IPS DF 4.7 (cell line): ENCODE measurements around the gene YBEY.

Source experiments
- DNase-seq: peaks from one replicate; pipeline ENCODE4 v3.0.0-alpha.2; 2013; ENCODE audit warnings: low spot score; ENCODE audit errors: extremely low read depth

The YBEY gene

DNA sequence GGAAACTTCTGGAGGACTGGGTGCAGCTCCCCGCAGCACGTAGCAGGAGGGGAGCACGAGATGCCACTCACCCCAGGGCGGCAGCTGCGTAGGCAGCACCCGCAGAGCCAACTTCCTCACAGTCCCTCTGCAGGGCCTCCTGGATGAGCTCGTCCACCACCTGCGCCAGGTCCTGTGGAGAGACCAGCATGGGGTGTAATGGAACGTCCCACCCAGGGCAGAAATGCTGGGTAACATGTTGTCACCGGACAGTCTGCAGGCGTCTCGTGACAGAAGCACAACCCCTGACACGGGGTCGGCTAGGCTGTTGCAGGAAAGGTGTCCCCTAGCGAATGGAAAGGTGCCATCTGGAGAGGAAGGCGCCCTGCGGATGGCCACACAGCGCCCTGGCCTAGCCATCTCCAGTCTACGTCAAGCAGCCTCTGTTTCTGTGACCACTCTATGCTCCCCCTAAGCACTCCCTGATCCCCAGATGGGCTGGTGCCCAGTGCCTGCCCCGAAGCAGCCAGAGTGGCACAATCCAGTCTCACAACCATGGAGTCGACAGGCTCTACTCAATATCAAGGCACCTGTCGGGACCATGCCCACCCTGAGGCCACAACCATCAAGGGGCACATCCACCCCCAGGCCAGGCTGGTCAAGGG lies 22.0 kb upstream of the YBEY start:
- no peak for DNase-seq

DNA sequence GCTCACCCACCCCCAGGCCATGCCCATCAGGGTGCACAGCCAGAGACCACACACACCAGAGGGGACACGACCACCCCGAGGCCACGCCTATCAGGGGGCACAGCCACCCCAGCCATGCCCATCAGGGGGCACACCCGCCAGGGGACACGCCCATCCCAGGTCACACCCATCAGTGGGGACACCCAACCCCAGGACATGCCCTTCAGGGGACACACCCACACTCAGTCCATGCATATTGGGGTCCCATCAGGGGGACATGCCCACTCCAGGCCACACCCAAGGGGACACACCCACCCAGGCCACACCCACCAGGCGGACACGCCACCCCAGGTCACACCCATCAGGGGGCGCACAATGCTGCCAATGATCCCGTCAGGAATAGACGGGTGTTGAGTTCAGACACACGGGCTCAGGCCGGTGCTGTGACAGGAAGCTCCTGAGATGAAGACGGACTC lies 21.4 kb upstream of the YBEY start:
- DNase-seq, result no peak

DNA sequence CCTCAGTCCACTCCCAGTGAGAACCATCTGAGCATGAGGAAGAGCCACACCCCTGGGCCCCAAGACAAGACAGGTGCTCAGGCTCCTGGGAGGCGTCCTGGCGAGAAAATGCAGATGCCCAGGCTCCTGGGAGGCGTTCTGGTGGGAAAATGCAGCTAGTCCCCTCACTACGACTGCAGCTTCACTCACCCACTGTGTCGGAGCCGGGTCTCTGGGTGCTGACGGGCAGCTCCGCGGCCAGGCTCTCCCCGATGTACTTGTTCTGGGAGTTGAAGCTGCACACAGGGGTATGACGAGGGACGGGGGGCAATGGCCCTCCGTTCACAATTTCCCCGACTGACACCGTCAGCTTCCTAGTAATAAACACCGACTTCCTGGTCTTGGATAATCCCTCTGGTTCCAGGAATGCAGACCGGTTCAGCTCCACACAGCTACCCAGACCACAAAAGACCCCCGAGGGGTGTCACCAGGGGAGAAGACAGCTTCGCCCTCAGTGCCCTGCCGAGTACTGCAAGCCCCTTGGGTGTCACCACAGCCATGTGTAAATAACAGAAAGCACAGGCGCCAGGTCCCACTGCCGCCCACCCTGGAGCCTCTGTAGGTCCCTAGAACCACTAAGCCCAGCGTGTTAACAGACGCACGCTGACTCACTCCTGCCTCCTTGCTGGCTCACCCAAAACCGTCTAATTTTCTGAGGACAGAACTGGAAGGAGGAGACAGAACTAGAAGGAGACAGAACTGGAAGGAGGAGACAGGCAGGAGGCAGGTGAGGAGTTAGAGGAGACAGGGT lies 20.2 kb upstream of the YBEY start:
- DNase-seq, result no peak

DNA sequence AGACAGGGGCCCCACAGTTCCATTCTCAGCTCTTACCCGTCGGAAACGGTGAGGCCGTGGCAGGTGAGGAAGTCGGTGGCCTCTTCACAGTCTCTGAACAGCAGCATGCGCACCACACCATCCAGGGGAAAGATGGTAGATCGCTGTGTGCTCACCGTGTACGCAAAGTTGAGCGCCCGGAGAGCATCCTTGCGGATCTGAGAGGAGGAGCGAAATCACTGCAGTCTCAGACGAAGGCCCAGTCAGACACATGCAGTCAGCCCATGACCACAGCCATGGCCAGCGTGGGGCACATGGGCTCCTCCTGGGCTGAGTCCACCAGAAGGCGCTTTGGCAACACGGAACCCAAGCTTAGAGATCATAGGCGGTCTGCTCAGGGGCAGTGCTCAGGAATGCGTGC lies 19.2 kb upstream of the YBEY start:
- DNase-seq, result no peak

DNA sequence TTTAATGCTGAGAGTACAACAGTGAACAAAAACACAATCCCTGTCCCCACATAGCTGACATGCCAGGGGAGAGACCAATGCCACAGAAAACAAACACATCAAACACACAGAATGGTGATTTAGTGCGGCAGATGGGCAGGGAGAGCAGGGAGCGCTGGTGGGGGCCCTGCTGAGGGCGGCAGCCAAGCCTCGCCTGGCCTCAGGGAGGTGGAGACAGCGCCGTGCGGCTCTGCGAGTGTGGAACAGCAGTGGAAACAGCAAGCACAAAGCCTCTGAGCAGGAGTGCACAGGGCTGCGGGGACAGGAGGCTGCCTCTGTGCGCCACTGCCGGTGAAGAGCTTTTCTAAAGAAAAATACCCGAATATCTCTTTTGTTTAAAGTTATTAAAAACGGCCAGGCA lies 17.8 kb upstream of the YBEY start:
- DNase-seq, result no peak

DNA sequence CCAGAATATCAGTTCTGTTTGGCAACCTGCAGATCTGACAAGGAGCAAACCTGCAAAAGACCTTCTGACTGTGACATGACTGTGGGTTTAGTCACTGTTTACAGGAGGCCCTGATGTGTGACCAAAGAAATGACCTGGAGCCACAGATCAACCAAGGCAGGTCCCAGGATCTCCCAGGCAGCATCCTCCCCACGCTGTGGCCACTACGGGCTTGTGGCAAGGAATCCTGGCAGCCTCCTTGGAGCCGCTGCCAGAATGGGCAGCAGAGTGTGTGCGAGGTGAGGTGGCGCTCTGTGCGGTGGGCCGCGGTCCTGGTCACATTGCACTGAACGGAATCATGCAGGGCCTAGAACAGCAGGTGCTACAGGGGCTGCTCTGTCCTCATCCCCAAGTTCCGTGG lies 16.7 kb upstream of the YBEY start:
- no peak for DNase-seq

DNA sequence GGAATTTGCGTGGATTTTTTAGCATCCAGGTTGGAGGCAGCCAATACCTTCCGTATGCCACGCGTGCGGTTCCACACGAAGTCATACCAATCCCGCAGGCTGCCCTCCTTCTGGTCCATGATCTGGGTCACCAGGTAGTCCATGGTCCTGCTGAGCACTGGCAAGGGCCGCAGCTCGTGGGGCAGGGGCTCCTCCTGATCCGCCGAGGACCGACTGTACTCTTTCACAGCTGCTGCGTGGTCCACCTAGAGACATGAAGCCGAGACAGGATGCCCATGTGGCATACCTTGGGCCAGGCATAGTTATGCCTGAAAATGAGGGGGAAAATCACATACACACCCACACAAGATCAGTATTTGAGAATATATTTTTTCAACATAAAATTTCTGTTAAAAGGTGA lies 12.8 kb upstream of the YBEY start:
- no peak for DNase-seq

DNA sequence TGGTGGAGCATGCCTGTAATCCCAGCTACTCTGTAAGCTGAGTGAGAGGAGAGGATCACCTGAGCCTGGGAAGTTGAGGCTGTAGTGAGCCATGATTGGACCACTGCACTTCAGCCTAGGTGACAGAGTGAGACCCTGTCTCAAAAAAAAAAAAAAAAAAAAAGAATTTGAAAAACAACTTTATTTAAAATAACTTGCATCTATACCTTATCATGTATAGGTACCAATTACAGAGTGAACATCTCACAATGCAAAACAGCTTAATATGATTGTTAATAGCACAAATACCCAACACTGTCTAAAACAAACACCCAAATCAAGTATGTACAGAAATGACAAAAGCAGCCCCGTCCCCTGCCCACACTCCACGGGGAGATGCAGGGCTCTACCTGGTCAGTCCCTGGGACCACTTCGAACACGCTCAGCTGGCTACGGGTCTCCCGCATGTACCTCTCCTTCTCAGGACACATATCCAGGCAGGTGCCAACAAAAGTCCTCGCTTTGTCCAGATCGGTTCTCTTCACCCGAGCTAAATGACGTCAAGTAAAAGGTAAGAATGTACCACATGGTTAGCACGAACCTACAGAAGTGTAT lies 11.2 kb upstream of the YBEY start:
- no peak for DNase-seq

DNA sequence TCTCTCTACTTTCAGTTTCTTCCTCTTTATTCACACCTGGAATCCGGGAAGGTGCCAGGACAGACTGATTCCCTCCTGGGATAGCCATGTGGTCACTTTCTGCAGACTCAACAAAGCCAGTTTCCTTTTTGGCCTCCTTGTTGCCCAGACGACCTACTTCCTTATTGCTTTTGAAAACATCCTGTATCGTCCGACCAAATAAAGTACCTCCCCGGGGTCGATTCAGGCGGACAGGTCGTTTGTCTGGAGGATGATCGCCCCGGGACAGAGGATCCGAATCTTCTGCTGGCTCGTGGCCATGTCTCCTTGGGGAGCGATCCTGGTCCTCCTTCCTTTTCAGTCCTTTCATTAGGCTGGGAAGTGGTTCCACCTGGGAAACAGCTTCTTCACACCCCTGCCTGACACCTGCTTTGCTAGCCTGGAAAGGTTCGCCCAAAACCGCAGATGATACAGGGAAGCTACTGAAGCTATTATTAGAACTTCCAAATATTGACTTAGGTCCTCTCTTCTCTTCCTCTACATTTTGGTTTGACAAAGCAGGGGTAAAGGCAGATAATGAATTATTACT lies 2.0 kb upstream of the YBEY start:
- no peak for DNase-seq

DNA sequence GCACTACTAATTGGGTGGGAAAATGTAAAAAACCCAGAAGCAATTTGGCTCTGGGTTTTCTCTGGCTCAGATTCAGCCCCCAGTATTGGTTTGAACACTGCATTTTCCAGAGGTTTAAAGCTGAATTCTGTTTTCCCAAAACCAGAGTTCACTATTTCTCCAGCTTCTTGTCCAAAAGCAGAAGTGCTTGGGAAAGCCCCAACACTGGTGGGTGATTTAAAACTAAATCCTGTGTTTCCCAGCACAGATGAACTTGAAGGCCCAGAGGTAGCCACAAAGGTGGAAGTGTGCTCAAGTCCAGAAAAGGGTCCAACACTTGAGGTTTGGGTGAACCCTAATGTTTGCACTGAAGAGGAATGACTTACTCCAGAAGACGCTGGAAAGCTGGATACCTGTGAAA lies 1.4 kb upstream of the YBEY start:
- no peak for DNase-seq

DNA sequence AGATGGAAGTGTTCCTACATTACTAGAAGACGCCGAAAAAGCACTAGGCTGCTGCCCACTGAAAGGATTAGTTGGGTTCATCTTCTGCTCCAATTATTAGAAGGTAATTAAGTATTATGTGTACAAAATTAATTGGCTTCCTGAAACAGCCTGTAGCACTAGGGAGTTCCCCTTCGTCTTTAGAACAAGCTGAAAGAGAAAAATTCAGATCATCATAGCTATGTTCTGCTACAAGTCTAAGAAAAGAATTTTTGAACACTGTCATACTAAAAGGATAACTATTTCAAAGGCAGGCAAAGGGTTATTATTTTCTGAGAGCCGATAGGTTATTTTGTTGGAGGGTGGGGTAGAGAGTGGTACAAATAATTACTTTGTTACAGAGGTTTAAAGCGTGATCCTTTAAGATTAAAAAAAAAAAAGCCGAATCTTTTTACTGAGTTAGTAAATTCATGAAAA lies 908 bp upstream of the YBEY start, which contains the start of gene MCM3AP:
MCM3AP (minus strand) TSS at position 406 of the 456 bp plus-strand sequence; CDS start at position 81, 325 bp downstream.
- no peak for DNase-seq

DNA sequence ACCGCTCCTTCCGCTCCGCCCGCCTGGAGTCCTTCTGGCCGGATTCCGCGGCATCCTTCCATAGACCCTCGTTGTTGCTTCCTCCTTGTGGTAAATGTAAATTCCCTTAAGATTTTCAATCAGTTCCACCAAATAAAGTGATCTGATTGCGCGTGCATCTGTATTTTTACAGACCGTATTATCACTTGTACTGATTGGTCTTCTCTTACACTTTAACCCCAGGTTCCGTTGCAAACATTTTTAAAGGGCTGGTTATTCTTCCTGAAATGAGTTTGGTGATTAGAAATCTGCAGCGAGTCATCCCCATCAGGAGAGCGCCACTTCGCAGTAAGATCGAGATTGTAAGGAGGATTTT lies 483 bp downstream of the YBEY start:
- DNase-seq, result no peak

DNA sequence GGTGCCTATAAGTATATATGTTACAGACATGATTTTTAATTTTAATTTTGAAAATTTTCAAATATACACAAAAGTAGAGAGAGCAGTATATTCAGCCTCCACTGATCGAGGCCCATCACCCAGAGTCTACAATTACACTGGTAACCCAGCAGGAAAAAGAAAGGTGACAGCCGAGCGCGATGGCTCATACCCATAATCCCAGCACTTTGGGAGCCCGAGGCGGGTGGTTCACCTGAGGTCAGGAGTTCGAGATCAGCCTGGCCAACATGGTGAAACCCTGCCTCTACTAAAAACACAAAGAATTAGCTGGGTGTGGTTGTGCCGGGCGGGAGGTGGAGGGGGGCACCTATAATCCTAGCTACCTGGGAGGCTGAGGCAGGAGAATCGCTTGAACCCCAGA lies 1.4 kb downstream of the YBEY start:
- no peak for DNase-seq

DNA sequence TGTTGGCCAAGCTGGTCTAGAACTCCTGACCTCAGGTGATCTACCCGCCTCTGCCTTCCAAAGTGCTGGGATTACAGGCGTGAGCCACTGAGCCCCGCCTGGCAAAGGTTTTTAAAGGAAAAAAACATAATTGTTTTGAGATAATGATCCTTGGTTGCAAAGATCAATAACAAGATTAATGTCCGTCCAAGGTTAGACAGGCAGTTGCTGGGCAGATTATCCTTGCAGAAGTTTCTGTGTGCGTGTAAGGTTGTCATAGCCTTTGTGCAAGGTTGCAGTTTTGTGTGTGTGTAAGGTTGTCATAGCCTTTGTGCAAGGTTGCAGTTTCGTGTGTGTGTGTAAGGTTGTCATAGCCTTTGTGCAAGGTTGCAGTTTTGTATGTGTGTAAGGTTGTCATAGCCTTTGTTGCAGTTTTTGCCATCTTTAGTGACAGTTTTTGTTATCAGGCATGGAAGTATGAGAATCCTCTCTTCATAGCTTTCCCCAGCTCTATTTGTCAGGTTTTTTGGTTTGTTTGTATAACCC lies 3.6 kb downstream of the YBEY start:
- DNase-seq, result no peak

DNA sequence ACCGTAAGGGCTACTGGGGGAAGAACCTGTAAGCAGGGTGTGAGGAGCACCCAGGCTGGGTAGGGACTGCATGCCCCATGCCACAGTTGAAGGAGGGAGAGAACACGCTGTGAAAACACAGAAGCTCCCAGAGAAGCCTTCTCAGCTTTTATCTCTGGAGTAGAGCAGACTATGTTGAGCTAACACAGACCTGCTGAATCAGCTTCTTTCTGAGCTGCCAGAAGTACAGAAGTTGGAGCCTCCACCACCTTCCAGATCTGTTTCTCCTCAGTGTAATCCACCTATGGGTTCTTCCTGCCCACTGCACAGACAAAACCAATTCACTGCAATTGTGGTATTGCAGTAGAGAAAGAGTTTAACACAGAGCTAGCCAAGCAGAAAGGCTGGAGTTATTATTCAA lies 5.4 kb downstream of the YBEY start:
- no peak for DNase-seq

DNA sequence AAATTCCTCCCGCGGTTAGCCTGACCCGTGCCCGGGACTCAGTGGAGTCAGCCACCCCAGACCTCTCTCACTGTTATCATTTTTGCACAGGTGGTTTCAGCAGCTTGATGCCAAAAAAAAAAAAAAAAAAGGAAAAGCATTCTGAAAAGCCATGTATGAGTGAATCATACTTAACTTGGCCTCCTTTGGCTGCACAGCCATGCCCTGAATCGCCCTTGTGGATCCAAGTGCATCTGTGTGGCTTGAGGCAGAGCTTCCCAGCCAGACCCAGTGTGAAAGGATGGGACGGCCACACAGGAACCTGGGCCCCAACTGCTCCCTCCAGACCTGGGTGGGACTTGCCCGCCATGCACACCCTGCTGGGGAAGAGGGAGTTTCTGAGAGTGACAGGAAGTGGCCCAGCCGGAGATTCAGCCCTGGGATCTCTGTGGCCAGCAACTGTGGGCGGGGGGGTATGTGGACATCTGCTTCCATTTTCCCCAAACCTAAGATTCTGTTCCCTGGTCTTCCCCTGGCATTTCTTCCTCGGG lies 8.6 kb downstream of the YBEY start:
- no peak for DNase-seq

DNA sequence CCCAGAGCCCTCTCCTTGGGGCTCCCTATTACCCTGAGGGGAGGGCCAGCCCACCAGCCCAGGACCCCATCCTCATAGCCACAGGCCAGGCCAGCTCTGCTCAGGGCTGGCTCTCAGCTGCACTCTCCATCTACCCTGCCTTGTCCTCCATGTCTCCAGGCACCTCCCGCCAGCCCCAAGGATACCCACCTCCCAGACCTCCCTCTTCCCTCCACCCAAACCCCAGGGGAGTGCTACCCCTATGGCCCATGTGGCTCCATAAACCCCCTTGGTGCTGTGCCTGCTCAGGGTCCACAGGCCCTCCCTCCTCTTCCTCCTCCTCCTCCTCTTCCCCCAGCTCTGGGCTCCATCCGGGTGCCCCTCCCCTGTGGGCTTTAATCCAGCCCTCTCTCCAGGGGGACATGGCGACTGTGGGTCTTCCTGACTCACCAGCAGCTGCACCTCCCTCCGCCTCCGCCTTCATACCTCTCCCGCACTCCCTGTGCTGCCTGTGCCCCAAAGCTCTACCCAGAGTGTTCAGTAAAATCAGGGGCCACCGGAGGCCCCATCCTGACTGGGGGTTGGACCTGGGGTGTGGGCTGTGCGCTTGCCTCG lies 9.1 kb downstream of the YBEY start:
- DNase-seq, result no peak

DNA sequence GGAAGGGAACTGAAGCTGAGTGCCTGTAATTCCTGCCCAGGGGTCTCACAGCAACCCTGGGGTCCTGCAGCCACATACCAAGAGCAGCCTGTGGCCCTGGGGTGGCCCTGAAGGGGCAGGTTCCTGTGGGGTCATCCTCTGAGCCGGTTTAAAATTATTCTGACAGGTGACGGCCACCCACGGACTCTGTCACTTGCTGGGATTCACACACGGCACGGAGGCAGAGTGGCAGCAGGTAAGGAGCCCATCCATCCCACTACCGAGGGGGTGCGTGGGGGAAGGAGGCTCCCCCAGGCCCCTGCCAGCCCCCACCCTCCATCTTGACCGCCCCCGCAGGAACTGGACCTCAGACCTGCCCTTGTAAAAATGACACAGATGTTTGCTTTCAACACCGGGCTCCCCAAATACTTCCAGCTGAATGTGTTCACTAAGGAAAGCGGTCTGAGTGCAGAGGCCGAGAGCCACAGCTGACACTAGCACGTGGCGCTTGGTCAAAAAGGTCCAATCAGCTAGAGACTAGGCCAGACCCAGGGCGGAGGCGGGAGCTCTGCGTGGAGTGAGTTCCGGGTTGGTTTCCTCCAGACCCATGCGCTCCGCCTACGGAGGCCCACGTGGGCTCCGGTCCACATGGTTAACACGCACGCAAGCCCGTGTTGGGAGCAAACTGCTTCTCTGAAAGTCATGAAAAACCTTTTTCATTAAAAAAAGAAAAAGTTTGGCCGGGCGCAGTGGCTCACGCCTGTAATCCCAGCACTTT lies 10.0 kb downstream of the YBEY start:
- DNase-seq, result no peak

DNA sequence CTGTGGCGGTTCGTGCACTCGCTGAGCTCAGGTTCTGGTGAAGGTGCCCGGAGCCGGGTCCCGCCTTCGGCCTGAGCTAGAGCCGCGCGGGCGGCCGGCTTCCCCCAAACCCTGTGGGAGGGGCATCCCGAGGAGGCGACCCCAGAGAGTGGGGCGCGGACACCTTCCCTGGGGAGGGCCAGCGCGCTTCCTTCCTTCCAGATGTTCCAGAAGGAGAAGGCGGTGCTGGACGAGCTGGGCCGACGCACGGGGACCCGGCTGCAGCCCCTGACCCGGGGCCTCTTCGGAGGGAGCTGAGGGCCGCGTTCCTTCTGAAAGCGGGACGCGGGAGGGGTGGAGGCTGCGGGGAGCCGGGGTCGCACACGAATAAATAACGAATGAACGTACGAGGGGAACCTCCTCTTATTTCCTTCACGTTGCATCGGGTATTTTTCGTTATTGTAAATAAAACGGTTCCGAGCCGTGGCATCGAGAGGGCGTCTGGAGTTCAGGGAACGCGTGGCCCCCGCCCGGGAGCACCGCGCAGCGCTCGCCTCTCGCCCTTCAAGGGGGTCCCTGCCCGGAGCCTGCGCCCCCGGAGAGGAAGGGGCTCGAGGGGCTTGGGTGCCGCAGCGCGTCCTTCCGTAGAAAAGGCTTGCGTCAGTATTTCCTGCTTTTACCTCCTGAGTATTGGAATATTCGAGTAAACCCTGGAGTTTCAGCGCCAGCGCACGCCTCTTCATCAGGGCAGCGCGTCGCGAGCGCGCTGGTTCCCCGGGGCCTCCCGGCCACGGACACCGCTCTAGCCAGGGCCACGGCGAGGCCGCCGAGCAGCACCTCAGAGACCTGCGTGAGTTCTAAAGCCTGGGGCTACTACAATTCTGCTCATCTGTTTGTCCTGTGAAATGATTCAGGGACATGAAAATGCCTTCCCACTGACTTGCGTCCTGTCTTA lies 11.5 kb downstream of the YBEY start:
- no peak for DNase-seq

DNA sequence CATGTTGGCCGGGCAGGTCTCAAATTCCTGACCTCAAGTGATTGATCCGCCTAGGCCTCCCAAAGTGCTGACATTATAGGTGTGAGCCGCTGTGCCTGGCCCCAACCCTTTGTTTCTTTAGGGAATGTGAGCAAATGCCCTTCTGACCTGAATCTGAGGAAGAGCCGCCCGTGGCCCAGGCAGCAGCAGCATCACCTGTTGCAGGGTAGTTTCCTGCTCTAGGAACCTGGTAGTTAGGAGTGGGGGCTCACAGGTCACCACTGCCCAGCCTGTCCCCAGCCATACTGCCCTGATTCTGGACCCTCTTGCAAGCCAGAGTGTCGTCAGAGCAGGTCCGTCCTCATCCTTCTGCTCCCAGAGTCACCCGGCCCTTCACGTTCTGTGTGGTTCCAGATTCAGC lies 13.0 kb downstream of the YBEY start:
- DNase-seq, result no peak
